SK-N-SH treated with all-trans-retinoic acid at 6 μM for 48 hours (cell line): ENCODE data around the gene PEX11G.

ENCODE experiments used
- ATAC-seq: fragments of 200-7000 bp; cut with Tn5 transposase; 3 replicates; pipeline ENCODE4 v1.9.1; 2020; ENCODE audit warnings: mild to moderate bottlenecking, moderate library complexity
- BACH2 ChIP-seq: fragments of 250-450 bp; sonication (Bioruptor Pico); IDR thresholded peaks from 2 replicates; pipeline ENCODE4 v1.9.0; 2021; ENCODE audit warnings: mild to moderate bottlenecking, borderline replicate concordance
- CREB5 ChIP-seq: fragments of 250-450 bp; sonication (Bioruptor Pico); IDR thresholded peaks from 2 replicates; pipeline ENCODE4 v1.5.1; 2020; ENCODE audit warnings: low read depth, mild to moderate bottlenecking, moderate library complexity
- CSDC2 ChIP-seq: fragments of 250-450 bp; sonication (Bioruptor Pico); IDR thresholded peaks from 2 replicates; pipeline ENCODE4 v1.5.0; 2020; ENCODE audit warnings: mild to moderate bottlenecking, moderate library complexity
- ESRRG ChIP-seq: fragments of 250-450 bp; sonication (Bioruptor Pico); IDR thresholded peaks from 2 replicates; pipeline ENCODE4 v1.6.1; 2021; ENCODE audit warnings: mild to moderate bottlenecking
- GLIS3 ChIP-seq: fragments of 250-450 bp; sonication (Bioruptor Pico); IDR thresholded peaks from 2 replicates; pipeline ENCODE4 v1.5.0; 2020; ENCODE audit warnings: mild to moderate bottlenecking, moderate library complexity
- ISL1 ChIP-seq: fragments of 250-450 bp; sonication (Bioruptor Pico); IDR thresholded peaks from 2 replicates; pipeline ENCODE4 v2.1.2; 2022; ENCODE audit warnings: mild to moderate bottlenecking, moderate library complexity
- OSR1 ChIP-seq: fragments of 250-450 bp; sonication (Bioruptor Pico); IDR thresholded peaks from 2 replicates; pipeline ENCODE4 v1.8.0; 2022; ENCODE audit warnings: moderate library complexity, mild to moderate bottlenecking, inconsistent platforms
- PATZ1 ChIP-seq: fragments of 250-450 bp; sonication (Bioruptor Pico); IDR thresholded peaks from 2 replicates; pipeline ENCODE4 v1.8.0; 2020; ENCODE audit warnings: mild to moderate bottlenecking, moderate library complexity, borderline replicate concordance
- RARB ChIP-seq: fragments of 250-450 bp; sonication (Bioruptor Pico); IDR thresholded peaks from 2 replicates; pipeline ENCODE4 v1.8.0; 2021; ENCODE audit warnings: mild to moderate bottlenecking, moderate library complexity
- SNAI2 ChIP-seq: fragments of 250-450 bp; sonication (Bioruptor Pico); IDR thresholded peaks from 2 replicates; pipeline ENCODE4 v1.5.0; 2020; ENCODE audit warnings: mild to moderate bottlenecking, moderate library complexity
- TCF4 ChIP-seq: fragments of 250-450 bp; sonication (Bioruptor Pico); IDR thresholded peaks from 2 replicates; pipeline ENCODE4 v1.8.0; 2021; ENCODE audit warnings: mild to moderate bottlenecking, moderate library complexity, borderline replicate concordance
- TOX ChIP-seq: fragments of 250-450 bp; sonication (Bioruptor Pico); IDR thresholded peaks from 2 replicates; pipeline ENCODE4 v1.8.0; 2021; ENCODE audit warnings: mild to moderate bottlenecking, moderate library complexity, borderline replicate concordance
- TSHZ2 ChIP-seq: fragments of 250-450 bp; sonication (Bioruptor Pico); IDR thresholded peaks from 2 replicates; pipeline ENCODE4 v1.5.0; 2020; ENCODE audit warnings: mild to moderate bottlenecking, moderate library complexity
- ZC3H10 ChIP-seq: fragments of 250-450 bp; sonication (Bioruptor Pico); IDR thresholded peaks from 2 replicates; pipeline ENCODE4 v1.5.1; 2021; ENCODE audit warnings: mild to moderate bottlenecking, moderate library complexity
- ZFP3 ChIP-seq: fragments of 250-450 bp; sonication (Bioruptor Pico); IDR thresholded peaks from 2 replicates; pipeline ENCODE4 v1.5.0; 2020; ENCODE audit warnings: mild to moderate bottlenecking, moderate library complexity
- ZFP30 ChIP-seq: fragments of 450-650 bp; formaldehyde crosslinking; IDR thresholded peaks from 2 replicates; pipeline ENCODE4 v1.5.0; 2022; ENCODE audit warnings: mild to moderate bottlenecking, moderate library complexity
- ZNF565 ChIP-seq: fragments of 450-650 bp; formaldehyde crosslinking; conservative IDR thresholded peaks from 2 replicates; pipeline ENCODE4 v1.5.0; 2020; ENCODE audit warnings: low read depth, mild to moderate bottlenecking, moderate library complexity
- ZNF70 ChIP-seq: fragments of 450-650 bp; formaldehyde crosslinking; IDR thresholded peaks from 2 replicates; pipeline ENCODE4 v1.5.0; 2020; ENCODE audit warnings: mild to moderate bottlenecking, moderate library complexity
- ZNF8 ChIP-seq: fragments of 450-650 bp; formaldehyde crosslinking; IDR thresholded peaks from 2 replicates; pipeline ENCODE4 v1.5.0; 2020; ENCODE audit warnings: mild to moderate bottlenecking, moderate library complexity

Gene PEX11G

GRCh38 chr19:7478173-7478842 lies 10.5 kb downstream of the PEX11G start:
- TF ChIP-seq CSDC2 (CRISPR knock-in tag) (no peak), ZFP3 (CRISPR knock-in tag) (no peak), OSR1 (CRISPR knock-in tag) (no peak), BACH2 (CRISPR knock-in tag) (no peak), ZC3H10 (no peak), ZNF565 (CRISPR knock-in tag) (no peak), ISL1 (CRISPR knock-in tag) (no peak), GLIS3 (CRISPR knock-in tag) (no peak), ZNF8 (no peak), TOX (CRISPR knock-in tag) (no peak), TCF4 (CRISPR knock-in tag) (no peak), RARB (no peak), CREB5 (no peak), ZNF70 (CRISPR knock-in tag) (no peak), PATZ1 (CRISPR knock-in tag) (no peak)
- no peak for ATAC-seq

GRCh38 chr19:7477758-7478157 lies 11.1 kb downstream of the PEX11G start:
- no peak for ATAC-seq
- TF ChIP-seq ISL1 (CRISPR knock-in tag) (no peak), CREB5 (no peak), ZFP30 (CRISPR knock-in tag) (no peak), ZNF565 (CRISPR knock-in tag) (no peak), SNAI2 (no peak), ZNF8 (no peak)

- no peak for ATAC-seq
- TF ChIP-seq ESRRG (CRISPR knock-in tag) (no peak), TOX (CRISPR knock-in tag) (no peak), TSHZ2 (no peak), OSR1 (CRISPR knock-in tag) (no peak), TCF4 (CRISPR knock-in tag) (no peak), RARB (no peak)
Observed at GRCh38 chr19:7476777-7477494, 11.9 kb downstream of the PEX11G start.

- no peak for ATAC-seq
- TF ChIP-seq ZNF565 (CRISPR knock-in tag) (no peak), BACH2 (CRISPR knock-in tag) (no peak), ISL1 (CRISPR knock-in tag) (no peak), TOX (CRISPR knock-in tag) (no peak), ZFP30 (CRISPR knock-in tag) (no peak)
Observed at GRCh38 chr19:7476241-7476640, 12.6 kb downstream of the PEX11G start.
